Body of pancreas (tissue), 4 donors: ENCODE measurements around the gene AMIGO3. TPM values are rescaled to one million over a fixed set of nuclear protein-coding genes. Genes with fewer than 3 reads are reported as not detected.

Source experiments
- ATAC-seq: fragments of 150-250 bp; one replicate; pipeline ENCODE4 v1.9.1; 2016
- DNase-seq, 4 donors: peaks; one replicate each; pipeline ENCODE4 v3.0.0-alpha.2; 2019
- H3K27ac ChIP-seq, 4 donors: fragments of 200-600 bp; sonication (generic); 1 replicate in 3 of 4; 2 replicates in 1 of 4; pipeline versions ENCODE4 v1.5.1 to v1.6.1; 2016 to 2019; ENCODE audit warnings: mild to moderate bottlenecking in 1 of 4, mixed read lengths in 1 of 4, moderate library complexity in 1 of 4
- H3K27me3 ChIP-seq, 2 donors: fragments of 200-600 bp; sonication (generic); one replicate each; pipeline ENCODE4 v1.6.0; 2016; ENCODE audit warnings: mild to moderate bottlenecking in 1 of 2
- H3K36me3 ChIP-seq, 2 donors: fragments of 200-600 bp; sonication (generic); replicated peaks in 1 of 2; 2 replicates each; pipeline ENCODE4 v1.5.1; 2016; ENCODE audit warnings: low read depth in 2 of 2; ENCODE audit not compliant: insufficient read depth in 1 of 2
- H3K4me1 ChIP-seq: fragments of 200-600 bp; sonication (generic); one replicate; pipeline ENCODE4 v1.6.0; 2016
- H3K4me3 ChIP-seq, 2 donors: fragments of 200-600 bp; sonication (generic); 1 replicate in 1 of 2; 2 replicates in 1 of 2; pipeline ENCODE4 v1.5.1; 2016 to 2019
- H3K9me3 ChIP-seq, 3 donors: fragments of 200-600 bp; sonication (generic); 1 replicate in 2 of 3; 2 replicates in 1 of 3; pipeline ENCODE4 v1.5.1; 2016
- CTCF ChIP-seq, 7 experiments: fragments of 450-650 bp in 4 of 7; fragments of 200-600 bp in 3 of 7; sonication (generic) in 3 of 7; IDR thresholded peaks; one replicate each; pipeline ENCODE4 v1.5.1; 2016 to 2019; ENCODE audit warnings: antibody characterized with exemption in 7 of 7
- POLR2A ChIP-seq, 3 donors: fragments of 450-650 bp; IDR thresholded peaks; one replicate each; pipeline ENCODE4 v1.6.1; 2016; ENCODE audit warnings: antibody characterized with exemption in 3 of 3, mild to moderate bottlenecking in 2 of 3
- WGBS, 2 donors: methylation state at CpG; one replicate each; pipeline ENCODE4 v1.1.5; 2017; 5-methylcytosine and 5-hydroxymethylcytosine counted together
- intact Hi-C: fragments of 100-400 bp; cut with DNase I; formaldehyde crosslinking; loops from one replicate; pipeline ENCODE4 v1.15.1; 2023
- total RNA-seq, 2 donors: library from RNA; depleted of rRNA; stranded (reverse); fragments of >200 nt; gene quantifications; one replicate each; pipeline ENCODE4 v1.1.0, GENCODE V29; 2016

Gene AMIGO3
- total RNA-seq, 2 donors from 2014 or later = 2.0 to 2.1 TPM

- no peaks in the 10 kb centered on the region for H3K4me1 ChIP-seq
- ATAC-seq = no peak
- H3K27ac ChIP-seq = no peak overlapping the region
- no peak overlapping the region for H3K4me3 ChIP-seq
- peaks cover 0 to 5% of the 10 kb centered on the region in 2 donors for H3K36me3 ChIP-seq
- intact Hi-C loops = loop anchor here (10.0 kb wide), 1 partner anchor 125 kb away; no protein-coding TSS in a partner anchor
- no peak for DNase-seq
- H3K27me3 ChIP-seq = no peaks in the 10 kb centered on the region
- no peaks in the 10 kb centered on the region for H3K9me3 ChIP-seq
- TF ChIP-seq CTCF (IDR thresholded peaks at IDR 0.05) (no peak), POLR2A (IDR thresholded peaks at IDR 0.05) (no peak)
- whole genome bisulfite sequencing, 2 donors = 93 to 95% methylated on average over 8 of the region's 8 CpGs
Observed at GRCh38 chr3:49709852-49710251, 9.6 kb downstream of the AMIGO3 start.

GRCh38 chr3:49707113-49707480 lies 12.4 kb downstream of the AMIGO3 start:
- WGBS, 2 donors = 64 to 66% methylated on average over 3 to 4 of the region's 4 CpGs
- intact Hi-C loops = loop anchor here (10.0 kb wide), 1 partner anchor 128 kb away; no protein-coding TSS in a partner anchor

GRCh38 chr3:49706456-49707112 lies 12.9 kb downstream of the AMIGO3 start:
- ATAC-seq (no peak), DNase-seq (no peak)
- H3K27ac ChIP-seq = no peak overlapping the region
- peaks cover 0 to 5% of the 10 kb centered on the region in 2 donors for H3K36me3 ChIP-seq
- H3K4me3 ChIP-seq = no peak overlapping the region
- TF ChIP-seq CTCF (IDR thresholded peaks at IDR 0.05) (no peak), POLR2A (IDR thresholded peaks at IDR 0.05) (no peak)
- H3K9me3 ChIP-seq = no peaks in the 10 kb centered on the region
- no peaks in the 10 kb centered on the region for H3K27me3 ChIP-seq
- intact Hi-C loops = loop anchor here (10.0 kb wide), 1 partner anchor 128 kb away; no protein-coding TSS in a partner anchor
- WGBS, 2 donors = 79 to 81% methylated on average over 8 to 9 of the region's 9 CpGs
- H3K4me1 ChIP-seq = no peaks in the 10 kb centered on the region

More at GRCh38 chr3:49707113-49707480, 12.4 kb downstream of the AMIGO3 start:
- Histone ChIP-seq H3K36me3 (peaks cover 0 to 5% of the 10 kb centered on the region in 2 donors), H3K4me3 (no peak overlapping the region), H3K27ac (no peak overlapping the region), H3K9me3 (no peaks in the 10 kb centered on the region), H3K4me1 (no peaks in the 10 kb centered on the region), H3K27me3 (no peaks in the 10 kb centered on the region)
- no peak for TF ChIP-seq POLR2A (IDR thresholded peaks at IDR 0.05)
- TF ChIP-seq CTCF (IDR thresholded peaks at IDR 0.05) = no peak
- no peak for ATAC-seq
- DNase-seq = no peak

- intact Hi-C loops = loop anchor here (10.0 kb wide), 1 partner anchor 129 kb away; no protein-coding TSS in a partner anchor
- 89 to 98% methylated on average over 8 to 17 of the region's 17 CpGs for WGBS, 2 donors
- DNase-seq = no peak
- no peaks in the 10 kb centered on the region for H3K27me3 ChIP-seq
- no peaks in the 10 kb centered on the region for H3K9me3 ChIP-seq
- no peak overlapping the region for H3K4me3 ChIP-seq
- TF ChIP-seq POLR2A (IDR thresholded peaks at IDR 0.05) = no peak
- no peak for TF ChIP-seq CTCF (IDR thresholded peaks at IDR 0.05)
- H3K27ac ChIP-seq = no peak overlapping the region
- no peaks in the 10 kb centered on the region for H3K4me1 ChIP-seq
- no peak for ATAC-seq
- peaks cover 0 to 5% of the 10 kb centered on the region in 2 donors for H3K36me3 ChIP-seq
Observed at GRCh38 chr3:49705390-49705960, 14.0 kb downstream of the AMIGO3 start.
